Measurements from ENCODE around the gene SKP2. TPM values are rescaled to one million over a fixed set of nuclear protein-coding genes. Genes with fewer than 3 reads are reported as not detected.
"Not testable (repeated sequence)": the region's sequence is repeated elsewhere in the genome, so short reads cannot be mapped to it uniquely, and the experiment has no call there.

The SKP2 gene
- total RNA-seq, 1 donor from 2014 or later: 15.9 TPM

DNA sequence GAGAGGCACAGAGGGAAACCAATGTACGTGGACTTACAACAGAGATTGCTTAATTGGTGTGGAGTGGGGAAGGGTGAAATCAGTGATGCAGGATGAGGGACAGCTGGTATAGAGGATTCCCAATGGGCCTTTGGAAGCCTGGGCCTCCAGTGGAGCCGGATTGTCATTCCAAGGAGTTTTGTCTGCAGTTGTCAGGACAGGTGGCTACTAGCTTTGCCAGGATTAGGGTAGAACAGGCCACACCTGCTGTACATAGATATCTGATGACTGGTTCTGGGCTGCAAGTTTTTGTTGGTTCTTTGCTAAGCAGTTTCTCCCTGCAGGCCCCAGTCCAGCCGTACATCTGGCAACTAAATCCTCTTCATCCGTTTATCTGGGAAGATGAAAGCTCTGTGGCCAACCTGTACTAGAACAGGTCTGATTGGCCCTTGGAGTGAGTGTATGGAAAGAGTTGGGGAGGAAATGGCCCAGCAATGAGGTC, 4.2 kb downstream of the SKP2 start:
- no peak for FAIRE-seq
- DNase-seq (ENCODE audit: low spot score in 2 of 2): no peak

DNA sequence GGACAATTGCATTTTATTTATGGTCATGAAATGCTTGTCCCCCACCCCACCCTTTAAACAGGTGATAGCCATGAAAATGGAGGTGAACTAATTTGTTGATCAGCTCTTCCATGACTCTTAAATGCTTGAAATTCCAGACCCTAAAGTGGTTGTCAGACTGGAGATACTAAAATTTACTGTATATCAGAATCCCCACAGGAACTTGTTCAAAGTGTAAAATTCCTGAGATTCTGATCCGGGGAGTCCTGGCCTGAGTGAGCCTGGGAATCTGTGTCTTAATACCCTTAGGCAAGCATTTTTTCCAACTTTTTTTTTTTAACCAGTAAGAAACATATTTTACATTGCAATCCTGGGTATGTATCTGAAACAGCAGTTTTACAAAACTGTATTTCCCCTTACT, 4.7 kb downstream of the SKP2 start:
- FAIRE-seq (no peak), DNase-seq (ENCODE audit: low spot score in 2 of 2) (no peak)

DNA sequence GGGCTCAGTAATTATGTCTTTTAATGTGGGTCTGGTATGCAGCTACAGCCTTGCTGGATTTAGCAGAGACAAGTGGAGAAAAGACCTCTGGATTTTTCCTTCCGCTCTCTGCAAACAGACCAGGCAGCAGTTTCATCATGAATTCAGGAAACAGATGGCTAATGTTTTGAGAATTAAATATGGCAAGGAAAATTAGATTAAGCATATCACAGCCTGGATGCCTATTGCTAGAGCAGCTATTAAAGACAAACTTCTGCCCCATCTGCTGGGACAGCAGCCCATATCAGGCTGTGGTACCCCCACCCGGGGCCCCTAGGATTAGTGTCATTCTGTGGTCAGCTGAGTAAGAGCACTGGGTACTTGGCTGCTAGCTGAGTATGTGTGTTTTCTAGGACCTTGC, 6.2 kb downstream of the SKP2 start:
- no peak for DNase-seq (ENCODE audit: low spot score in 2 of 2)
- no peak for FAIRE-seq

DNA sequence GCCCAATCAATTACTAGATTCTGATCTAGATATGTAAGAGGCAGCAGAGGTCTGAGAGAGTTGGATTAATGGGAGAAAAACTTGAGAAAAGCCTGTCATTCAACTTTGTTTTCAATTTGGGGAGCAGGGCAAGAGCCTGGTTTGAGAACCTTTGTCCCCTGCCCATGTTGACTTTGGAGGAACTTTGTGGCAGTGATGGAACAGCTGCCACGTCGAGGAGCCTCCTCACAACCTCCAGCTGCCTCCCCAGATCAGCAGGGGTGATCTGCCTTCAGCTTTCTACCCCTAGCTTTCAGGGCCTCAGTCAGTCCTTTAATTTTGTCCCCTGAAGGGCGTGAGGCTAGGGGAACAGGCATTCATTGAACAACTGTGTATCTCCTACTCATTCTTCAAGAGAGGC, 8.7 kb downstream of the SKP2 start:
- FAIRE-seq (no peak), DNase-seq (ENCODE audit: low spot score in 2 of 2) (no peak)

DNA sequence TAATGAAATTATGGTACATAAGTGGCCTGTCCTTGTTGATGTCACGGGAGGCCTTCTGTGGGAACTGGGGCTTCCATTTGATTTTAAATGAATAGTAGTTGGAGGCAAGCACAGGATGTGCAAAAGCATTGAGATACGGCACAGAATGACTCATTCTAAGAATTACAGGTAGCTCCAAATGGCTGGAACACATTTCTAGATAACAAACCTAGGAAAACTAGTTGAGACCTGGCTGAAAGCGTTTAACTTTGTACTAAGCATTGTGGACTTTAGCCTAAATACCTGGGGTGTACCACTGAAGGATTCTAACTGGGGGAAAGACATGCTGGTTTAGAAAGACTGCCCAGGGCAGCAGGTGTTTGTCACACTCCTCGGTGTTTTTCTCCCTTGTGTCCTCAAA, 9.4 kb downstream of the SKP2 start:
- no peak for FAIRE-seq
- no peak for DNase-seq (ENCODE audit: low spot score in 2 of 2)

DNA sequence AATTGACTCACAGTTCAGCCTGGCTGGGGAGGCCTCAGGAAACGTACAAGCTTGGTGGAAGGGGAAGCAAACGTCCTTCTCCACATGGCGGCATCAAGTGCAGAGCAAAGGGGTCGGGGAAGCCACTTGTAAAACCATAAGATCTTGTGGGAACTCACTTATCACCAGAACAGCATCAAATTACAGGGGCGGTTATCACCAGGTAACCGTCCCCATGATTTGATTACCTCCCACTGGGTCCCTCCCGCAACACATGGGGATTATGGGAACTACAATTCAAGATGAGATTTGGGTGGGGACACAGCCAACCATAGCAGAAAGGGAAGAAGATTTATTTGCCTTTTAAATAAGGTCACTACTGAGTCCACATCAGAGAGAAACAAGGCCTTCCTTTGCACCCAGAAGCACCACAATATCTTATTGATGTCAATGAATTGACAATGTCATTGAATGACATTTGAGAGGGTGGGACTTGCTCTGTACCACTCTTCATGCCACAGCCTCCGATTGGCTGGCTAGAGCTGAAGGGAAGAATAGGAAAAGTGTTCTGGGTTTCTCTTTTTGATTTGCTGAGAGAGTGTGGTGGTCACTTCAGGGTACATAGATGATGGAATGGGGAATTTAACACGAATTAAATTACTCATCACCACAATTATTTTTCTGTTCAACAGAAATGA, 11.0 kb downstream of the SKP2 start:
- DNase-seq (ENCODE audit: low spot score in 2 of 2) (no peak), FAIRE-seq (no peak)

DNA sequence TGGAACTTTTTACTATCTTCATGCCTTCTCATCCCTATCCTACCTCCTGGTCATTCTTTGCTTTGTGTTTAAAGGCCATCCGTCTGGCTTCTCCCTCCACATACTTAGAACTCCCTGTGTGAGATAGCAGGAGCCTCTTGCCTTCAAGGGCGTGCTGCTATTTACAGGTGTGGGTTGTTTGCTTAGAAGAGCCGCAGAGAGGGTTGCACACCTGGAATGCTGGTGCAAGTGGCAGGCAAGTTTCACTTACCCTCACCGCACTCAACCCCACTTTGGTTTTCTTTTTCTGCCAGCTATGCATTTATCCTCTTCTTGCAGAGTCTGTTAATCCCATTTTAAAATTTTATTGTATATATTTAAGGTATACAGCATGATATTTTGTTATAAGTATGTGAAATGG, 12.6 kb downstream of the SKP2 start:
- DNase-seq (ENCODE audit: low spot score in 2 of 2) (no peak), FAIRE-seq (no peak)

DNA sequence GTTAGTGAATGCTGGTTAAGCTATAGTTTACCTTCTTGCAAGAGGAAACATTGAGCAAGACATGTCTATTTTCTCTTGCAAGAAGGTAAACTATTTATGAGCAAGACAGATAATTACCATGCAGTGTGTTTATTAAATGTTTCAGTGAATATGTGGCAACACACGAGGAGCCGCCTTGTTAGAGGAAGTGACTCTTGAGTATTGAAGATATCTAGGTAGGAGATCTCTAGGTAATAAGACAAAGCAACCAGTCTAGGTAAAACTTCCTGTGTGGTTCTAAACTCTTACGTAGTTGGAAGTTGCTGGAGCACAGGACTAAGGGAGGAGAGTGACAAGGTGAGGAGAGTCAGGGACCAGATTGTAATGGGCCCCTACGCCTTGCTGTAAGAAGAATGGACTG, 16.8 kb downstream of the SKP2 start:
- FAIRE-seq (no peak), DNase-seq (ENCODE audit: low spot score in 2 of 2) (no peak)

DNA sequence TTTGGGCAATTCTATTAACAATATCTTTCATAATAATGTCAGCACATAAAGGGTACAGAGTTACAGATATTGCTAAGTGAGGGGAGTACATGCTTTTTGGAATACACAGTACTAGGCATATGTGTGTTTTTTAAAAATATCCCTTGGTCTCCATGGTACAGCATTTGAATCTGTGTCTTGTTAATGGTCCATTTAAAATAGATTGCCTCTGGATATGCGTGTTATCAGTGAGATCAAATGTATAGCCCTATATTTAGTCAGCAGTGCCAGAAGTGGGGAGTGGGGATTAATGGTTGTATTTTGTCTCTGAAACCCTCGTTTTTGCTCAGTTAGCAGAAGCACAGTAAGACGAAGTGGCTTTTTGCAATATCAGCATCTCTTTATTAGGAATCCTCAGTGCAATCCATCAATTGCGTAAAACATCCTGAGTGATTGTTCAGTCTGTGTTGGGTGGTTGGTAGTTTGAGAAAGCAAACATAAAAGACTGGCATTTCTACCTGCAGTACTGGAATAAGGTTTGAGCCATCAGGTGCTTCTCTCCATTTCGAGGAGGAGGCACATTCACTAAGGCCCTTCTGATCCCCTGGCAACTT, 19.0 kb downstream of the SKP2 start:
- FAIRE-seq (no peak), DNase-seq (ENCODE audit: low spot score in 2 of 2) (no peak)

DNA sequence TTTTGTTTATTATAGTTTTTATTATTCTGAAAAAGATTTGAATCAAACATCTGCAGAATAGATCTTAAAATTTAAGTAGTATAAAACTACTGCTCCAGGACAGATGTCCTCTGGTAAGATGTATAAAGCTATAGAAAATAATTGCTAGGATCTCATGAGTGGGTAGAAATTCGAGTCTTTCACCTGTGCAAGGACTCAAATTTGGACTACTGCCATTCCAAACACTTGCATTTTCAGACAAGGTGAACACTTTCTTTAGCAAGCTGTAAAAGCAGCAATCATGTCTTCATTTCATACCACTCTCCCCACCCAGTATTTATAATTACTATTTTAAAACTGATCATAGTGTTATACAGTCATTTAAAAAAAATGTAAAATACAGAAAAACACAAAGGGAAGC, 20.7 kb downstream of the SKP2 start:
- FAIRE-seq: no peak
- no peak for DNase-seq (ENCODE audit: low spot score in 2 of 2)

DNA sequence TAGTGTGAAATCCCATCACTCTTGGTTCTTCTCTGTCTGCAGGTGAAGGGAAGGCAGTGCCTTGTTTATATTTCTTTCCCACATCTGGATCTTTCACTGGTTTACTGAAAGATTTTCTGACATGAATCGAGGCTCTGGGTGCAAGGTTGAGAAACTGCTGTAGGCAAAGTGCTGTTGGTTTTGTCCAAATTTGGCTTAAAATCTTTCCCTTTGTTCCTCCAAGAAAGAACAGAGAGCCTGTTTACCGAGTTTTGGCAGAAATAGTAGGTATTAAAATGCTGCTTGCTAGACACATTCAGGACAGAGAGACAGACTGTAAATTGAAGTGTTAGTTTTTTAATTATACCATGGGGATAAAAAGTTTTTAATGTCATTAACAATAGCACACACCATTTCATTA, 21.5 kb downstream of the SKP2 start:
- DNase-seq (ENCODE audit: low spot score in 2 of 2): no peak
- no peak for FAIRE-seq

DNA sequence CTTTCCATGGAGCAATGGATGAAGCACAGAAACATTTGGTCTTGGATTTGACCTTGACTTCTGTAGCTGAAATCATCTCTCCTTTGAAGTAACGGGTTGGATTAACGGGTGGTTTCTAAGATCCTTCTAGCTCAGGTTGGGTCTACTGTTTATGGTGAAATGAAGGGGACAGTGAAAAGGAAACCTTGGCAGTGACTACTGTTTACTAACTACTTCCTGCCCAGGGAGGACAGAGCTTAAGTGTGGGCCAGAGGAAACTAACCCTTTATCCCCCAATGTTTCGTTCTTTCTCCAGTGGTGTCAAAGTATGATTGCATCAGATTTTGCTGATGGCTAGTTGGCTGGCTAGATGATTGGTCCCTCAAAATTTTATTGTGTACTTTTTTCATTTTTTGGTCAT, 22.2 kb downstream of the SKP2 start:
- FAIRE-seq (no peak), DNase-seq (ENCODE audit: low spot score in 2 of 2) (no peak)

DNA sequence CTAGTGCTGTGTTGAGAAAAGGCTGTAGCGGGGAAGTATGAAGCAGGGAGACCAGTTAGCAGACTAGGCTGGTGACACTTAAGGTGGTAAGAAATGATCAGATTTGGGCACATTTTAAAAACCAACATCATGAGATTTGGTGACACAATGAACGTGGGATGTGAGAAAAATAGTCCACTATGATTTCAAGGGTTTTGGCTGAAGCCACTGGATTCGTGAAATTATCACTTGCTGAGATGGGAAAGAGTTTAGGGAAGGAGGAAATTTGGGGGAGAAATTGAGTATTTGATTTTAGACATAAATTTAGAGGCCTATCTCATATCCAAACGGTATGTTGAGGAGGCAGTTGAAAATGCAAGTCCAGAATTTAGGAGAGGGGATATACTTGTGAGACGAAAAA, 23.1 kb downstream of the SKP2 start:
- FAIRE-seq (no peak), DNase-seq (ENCODE audit: low spot score in 2 of 2) (no peak)

DNA sequence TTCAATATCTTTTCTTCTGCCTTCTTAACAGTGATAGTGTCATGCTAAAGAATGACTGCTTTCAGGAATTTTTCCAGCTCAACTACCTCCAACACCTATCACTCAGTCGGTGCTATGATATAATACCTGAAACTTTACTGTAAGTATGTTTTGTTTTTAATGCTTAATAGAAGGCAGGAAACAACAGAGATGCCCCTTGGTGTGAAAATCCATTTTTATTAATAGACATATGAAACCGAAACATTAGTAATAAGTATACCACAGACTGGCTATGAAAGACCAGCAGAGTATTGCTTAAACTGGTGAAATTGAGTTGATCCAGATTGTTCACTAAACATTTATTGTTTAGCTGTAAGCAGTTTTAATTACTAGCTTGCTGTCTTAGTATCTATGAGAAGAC, 25.2 kb downstream of the SKP2 start:
- FAIRE-seq: no peak

DNA sequence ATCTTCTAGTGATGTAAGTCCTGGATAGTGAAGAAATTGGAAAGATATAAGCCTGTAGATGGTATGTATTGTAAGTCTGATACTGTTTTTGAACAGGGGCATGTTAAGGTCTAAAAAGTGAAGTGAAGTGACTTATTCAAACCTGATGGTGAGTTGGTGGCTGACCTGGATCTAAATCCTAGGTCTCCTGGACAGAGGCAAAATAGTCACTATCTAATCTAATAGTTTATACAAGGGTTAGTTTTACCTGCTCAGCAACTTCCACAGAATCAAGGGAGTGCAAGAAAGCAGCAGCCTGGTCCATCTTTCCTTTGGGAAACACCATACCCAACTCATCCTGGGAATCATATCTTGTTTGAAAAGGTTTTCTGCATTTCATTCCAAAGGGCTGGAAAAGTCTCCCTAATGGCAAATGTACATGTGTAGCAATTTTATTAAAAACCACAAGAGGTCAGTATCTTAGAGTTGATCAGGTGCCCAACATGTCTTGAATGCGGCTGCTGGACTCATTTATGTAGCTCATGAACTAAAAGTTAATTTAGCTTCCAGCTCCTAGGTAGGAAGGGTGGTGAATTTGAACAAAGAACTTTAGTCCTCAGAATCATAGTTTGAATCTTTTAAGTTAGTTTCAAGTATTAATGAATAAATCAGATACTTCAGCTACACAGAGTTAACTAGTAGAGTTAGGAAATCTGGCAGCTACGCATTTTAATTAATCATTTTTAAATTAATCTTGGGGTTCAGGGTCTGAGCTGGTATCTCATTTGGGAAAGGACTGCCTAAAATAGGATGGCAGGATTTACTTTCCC, 26.0 kb downstream of the SKP2 start:
- FAIRE-seq (no peak), DNase-seq (ENCODE audit: low spot score in 2 of 2) (no peak)

More for the DNA sequence above, 25.2 kb downstream of the SKP2 start:
- no peak for DNase-seq (ENCODE audit: low spot score in 2 of 2)

DNA sequence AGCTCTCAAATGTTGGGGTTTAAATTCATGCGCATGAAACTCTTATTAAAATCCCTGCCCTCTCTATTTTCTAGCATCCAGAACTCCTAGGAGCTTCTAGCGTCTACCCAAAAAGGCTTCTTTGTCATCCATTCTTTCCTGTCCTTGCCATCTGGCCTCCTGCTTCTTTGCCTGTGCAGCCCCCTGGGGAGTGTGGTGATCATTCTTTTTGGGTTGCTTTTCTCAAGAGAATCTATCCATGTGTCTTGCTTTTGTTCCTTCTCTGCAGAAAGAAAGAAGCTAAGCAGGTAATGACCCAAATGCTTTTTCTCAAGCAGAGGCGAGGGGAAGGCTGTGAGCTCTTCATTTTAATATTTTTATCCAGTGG, 26.6 kb downstream of the SKP2 start:
- no peak for FAIRE-seq
- no peak for DNase-seq (ENCODE audit: low spot score in 2 of 2)

DNA sequence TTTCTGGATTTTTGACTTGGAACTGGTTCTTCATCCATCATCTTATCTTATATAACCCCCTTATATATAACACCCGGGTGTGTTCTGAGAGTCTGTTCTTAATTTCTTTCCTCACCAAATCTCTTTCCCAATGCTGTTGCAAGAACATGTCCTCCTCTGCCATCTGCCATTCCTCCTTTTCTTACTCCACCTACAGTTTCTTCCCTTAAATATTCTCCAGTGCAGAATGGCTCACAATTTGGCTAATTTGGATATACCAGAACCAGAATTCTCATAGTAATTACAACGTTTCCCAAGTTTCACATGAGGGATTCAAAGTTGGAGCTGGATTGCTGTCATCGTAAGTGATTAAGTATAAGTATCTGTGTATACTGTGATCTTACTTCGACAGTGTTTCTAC, 28.0 kb downstream of the SKP2 start:
- no peak for DNase-seq (ENCODE audit: low spot score in 2 of 2)
- no peak for FAIRE-seq

DNA sequence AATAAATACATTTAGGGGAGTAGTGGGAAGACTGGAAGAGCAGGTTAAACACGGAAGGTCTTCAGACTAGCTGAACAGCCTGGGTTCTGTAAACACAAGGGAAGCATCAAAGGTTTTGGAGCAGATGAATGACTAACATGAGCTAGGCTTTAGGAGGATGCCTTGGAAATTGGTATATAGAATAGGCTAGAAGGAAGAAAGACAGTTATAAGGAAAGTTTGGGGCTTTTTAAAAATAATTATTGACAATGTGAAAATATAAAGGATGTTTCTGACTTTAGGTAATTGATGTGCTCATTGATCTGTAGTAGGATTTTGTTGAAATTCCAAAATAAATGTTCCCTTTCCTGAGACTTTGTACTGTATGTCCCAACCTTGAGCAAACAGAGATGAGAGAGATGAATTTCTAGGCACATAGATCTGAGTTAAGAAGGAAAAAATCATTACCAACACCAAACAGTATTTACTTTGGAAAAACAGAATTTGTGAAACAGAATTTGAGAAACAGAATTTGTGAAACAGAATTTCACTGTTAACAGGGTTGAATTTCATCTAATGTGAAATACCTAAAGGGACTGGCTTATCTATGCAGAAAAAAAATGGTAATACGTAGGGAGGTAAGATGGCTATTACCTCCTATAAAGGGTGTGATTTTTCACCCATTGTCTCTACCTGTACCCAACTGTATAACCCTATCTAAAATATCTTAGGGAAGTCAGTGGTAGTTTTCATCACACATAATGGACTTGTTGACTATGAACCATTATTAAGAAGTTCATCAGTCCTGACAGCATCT, 28.8 kb downstream of the SKP2 start:
- FAIRE-seq (no peak), DNase-seq (ENCODE audit: low spot score in 2 of 2) (no peak)

DNA sequence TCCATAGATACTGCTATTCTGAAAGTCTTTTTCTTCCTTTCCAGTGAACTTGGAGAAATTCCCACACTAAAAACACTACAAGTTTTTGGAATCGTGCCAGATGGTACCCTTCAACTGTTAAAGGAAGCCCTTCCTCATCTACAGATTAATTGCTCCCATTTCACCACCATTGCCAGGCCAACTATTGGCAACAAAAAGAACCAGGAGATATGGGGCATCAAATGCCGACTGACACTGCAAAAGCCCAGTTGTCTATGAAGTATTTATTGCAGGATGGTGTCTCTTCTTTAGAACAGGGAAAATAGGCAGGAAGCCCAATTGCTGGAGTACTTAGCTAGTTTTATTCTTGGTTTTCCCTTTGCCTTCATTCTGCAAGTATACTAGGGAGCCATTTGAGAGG, 29.9 kb downstream of the SKP2 start:
- FAIRE-seq: no peak
- no peak for DNase-seq (ENCODE audit: low spot score in 2 of 2)

DNA sequence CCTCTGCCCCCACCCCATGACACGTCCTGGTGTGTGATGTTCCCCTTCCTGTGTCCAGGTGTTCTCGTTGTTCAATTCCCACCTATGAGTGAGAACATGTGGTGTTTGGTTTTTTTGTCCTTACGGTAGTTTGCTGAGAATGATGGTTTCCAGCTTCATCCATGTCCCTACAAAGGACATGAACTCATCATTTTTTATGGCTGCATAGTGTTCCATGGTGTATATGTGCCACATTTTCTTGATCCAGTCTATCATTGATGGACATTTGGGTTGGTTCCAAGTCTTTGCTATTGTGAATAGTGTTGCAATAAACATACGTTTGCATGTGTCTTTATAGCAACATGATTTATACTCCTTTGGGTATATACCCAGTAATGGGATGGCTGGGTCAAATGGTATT, 32.5 kb downstream of the SKP2 start:
- not testable (repeated sequence) for FAIRE-seq

DNA sequence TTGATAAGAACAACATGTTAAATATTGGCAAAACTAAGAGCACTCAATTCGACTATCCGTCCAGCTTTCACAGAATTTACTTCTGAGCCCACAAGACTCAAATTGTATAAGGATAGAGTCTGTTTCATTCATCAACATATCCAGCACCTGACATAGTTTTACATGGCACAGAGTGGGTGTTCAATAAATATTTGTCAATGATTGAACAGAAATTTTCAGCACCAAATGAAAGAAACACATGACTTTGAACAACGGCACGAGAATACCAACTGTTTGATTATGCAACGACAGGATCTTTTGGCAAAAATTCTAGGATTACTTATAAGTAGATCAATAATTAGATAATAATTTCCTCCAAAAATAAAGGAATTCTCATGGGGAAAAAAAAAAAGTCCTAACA, 41.8 kb downstream of the SKP2 start:
- FAIRE-seq (no peak), DNase-seq (ENCODE audit: low spot score in 2 of 2) (no peak)

More for the DNA sequence above, 32.5 kb downstream of the SKP2 start:
- DNase-seq (ENCODE audit: low spot score in 2 of 2): not testable (repeated sequence)

Data from frontal cortex (tissue), 4 donors.